Measurements from ENCODE around the gene TMEM88. TPM values are rescaled to one million over a fixed set of nuclear protein-coding genes. Genes with fewer than 3 reads are reported as not detected.

The TMEM88 gene
- total RNA-seq, 1 experiment from 2014 or later: 11.3 TPM

GRCh38 chr17:7859028-7859427, 4.2 kb downstream of the TMEM88 start:
- Histone ChIP-seq H4K8ac (replicated peaks; ENCODE audit: insufficient read length, low read depth, low read length) (no peak overlapping the region), H3K27ac (ENCODE audit: insufficient read length, low read depth, low read length) (no peak overlapping the region), H3K4me2 (ENCODE audit: insufficient read depth, insufficient read length, low read length) (peak overlapping the region; percentile 97), H2BK5ac (ENCODE audit: insufficient read length, low read length) (no peak overlapping the region), H2BK12ac (ENCODE audit: insufficient read length, low read depth, low read length) (no peak overlapping the region), H3K79me2 (ENCODE audit: insufficient read depth, low read length) (no peaks in the 10 kb centered on the region), H3K4ac (ENCODE audit: low read depth, low read length) (no peak overlapping the region), H3K9me3 (ENCODE audit: control insufficient read depth, low read depth, low read length) (no peaks in the 10 kb centered on the region), H2BK15ac (ENCODE audit: low read depth, low read length) (no peak overlapping the region), H2BK20ac (ENCODE audit: low read depth, low read length, poor library complexity, severe bottlenecking) (no peak overlapping the region), H2AK5ac (ENCODE audit: insufficient read length, low read length) (no peak overlapping the region), H4K20me1 (ENCODE audit: control insufficient read depth, insufficient read depth, insufficient read length) (no peaks in the 10 kb centered on the region), H2AFZ (ENCODE audit: low read length) (no peak overlapping the region), H3K23me2 (ENCODE audit: insufficient read length, low read depth, low read length, poor library complexity, severe bottlenecking) (peaks cover 29% of the 10 kb centered on the region), H4K91ac (ENCODE audit: insufficient read length, low read depth, low read length) (no peak overlapping the region), H3T11ph (ENCODE audit: low read length) (no peak overlapping the region), H3K79me1 (ENCODE audit: insufficient read depth, low read depth, low read length, poor library complexity, severe bottlenecking) (no peaks in the 10 kb centered on the region), H2BK120ac (ENCODE audit: low read depth, low read length, poor library complexity, severe bottlenecking) (no peak overlapping the region), H3K18ac (ENCODE audit: insufficient read length, low read depth, low read length) (no peak overlapping the region), H4K5ac (ENCODE audit: insufficient read length, low read depth, low read length) (no peak overlapping the region), H3K23ac (ENCODE audit: insufficient read length, low read depth, low read length) (no peak overlapping the region), H3K56ac (ENCODE audit: insufficient read length, low read depth, low read length) (no peak overlapping the region), H3K14ac (ENCODE audit: insufficient read depth, low read length) (no peak overlapping the region), H3K4me1 (ENCODE audit: insufficient read depth, low read length) (no peaks in the 10 kb centered on the region; the same call in 1 of the 2 replicates), H3K27me3 (ENCODE audit: insufficient read depth, low read length) (peaks cover 15% of the 10 kb centered on the region; the same call in 1 of the 2 replicates), H3K9ac (ENCODE audit: extremely low read depth, insufficient read length, low read length) (peak overlapping the region; percentile 40)
- DNase-seq: no peak
- no peak for TF ChIP-seq CTCF (conservative IDR thresholded peaks at IDR 0.05)
- H3K27ac Mint-ChIP-seq: peak overlapping the region in 1 of 3 experiments; percentile 44; a peak in 2 of 7 replicates
- peaks cover 0 to 21% (median 5%) of the 10 kb centered on the region in 3 experiments; a peak in 3 of 7 replicates for H3K36me3 Mint-ChIP-seq (ENCODE audit: insufficient read depth in 1 of 3, low read depth in 3 of 3)
- no CpG with 5 or more reads among the region's 8 CpGs for WGBS (ENCODE audit: extremely low coverage, insufficient read length, low lambda C conversion rate)
- H3K4me1 Mint-ChIP-seq: peaks cover 18 to 21% of the 10 kb centered on the region in 2 experiments
- H3K9me3 Mint-ChIP-seq: 0 out of 5 replicates have a peak, but pooled peaks cover 0 to 3% of the 10 kb centered on the region in 2 experiments
- H3K4me3 Mint-ChIP-seq: no peak overlapping the region
- H3K27me3 Mint-ChIP-seq (ENCODE audit: low read depth): peaks cover 5% of the 10 kb centered on the region
